ENCODE measurements around the gene UBXN10. TPM values are rescaled to one million over a fixed set of nuclear protein-coding genes. Genes with fewer than 3 reads are reported as not detected.

Gene UBXN10
- total RNA-seq, 2 experiments from 2014 or later: 0.22 to 0.44 TPM

DNA sequence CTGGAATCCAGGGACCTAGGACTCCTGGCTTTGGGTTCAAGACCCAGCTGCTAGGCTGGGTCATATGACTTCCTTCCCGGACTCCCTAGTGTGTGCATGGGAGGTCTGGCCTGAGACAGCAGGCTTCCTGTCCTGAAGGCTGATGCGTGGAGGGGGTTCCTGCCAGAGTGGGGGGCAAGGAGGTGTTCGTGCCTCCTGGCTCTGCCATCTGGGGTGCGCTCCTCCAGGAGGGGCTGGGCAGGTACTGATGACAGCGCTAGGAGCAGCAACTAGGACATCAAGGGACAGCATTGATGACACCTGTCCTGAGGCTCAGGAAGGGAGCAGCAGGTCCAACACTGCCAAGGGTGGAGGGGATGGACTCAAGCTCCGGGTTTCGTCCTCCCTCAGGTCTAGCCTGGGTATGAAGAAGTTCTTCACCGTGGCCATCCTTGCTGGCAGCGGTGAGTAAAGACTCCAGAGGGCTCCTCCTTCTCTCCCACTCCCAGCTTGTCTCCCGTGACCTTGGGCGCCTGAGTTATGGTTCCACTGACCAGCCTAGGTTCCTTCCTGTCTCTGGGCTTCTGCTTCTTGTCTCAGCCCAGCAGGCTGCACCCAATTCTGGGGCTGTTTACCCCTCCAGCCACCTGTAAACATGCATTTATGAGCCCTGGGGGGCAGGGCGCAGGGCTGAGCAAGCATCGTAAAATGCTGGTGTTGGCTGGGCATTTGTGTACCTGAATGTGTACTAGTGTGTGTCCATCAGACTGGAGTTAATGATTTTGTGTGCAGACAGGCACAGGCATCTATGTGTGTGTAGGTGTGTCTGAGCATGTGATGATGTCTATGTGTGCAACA lies 45.9 kb upstream of the UBXN10 start:
- TF ChIP-seq, protein P1, sequence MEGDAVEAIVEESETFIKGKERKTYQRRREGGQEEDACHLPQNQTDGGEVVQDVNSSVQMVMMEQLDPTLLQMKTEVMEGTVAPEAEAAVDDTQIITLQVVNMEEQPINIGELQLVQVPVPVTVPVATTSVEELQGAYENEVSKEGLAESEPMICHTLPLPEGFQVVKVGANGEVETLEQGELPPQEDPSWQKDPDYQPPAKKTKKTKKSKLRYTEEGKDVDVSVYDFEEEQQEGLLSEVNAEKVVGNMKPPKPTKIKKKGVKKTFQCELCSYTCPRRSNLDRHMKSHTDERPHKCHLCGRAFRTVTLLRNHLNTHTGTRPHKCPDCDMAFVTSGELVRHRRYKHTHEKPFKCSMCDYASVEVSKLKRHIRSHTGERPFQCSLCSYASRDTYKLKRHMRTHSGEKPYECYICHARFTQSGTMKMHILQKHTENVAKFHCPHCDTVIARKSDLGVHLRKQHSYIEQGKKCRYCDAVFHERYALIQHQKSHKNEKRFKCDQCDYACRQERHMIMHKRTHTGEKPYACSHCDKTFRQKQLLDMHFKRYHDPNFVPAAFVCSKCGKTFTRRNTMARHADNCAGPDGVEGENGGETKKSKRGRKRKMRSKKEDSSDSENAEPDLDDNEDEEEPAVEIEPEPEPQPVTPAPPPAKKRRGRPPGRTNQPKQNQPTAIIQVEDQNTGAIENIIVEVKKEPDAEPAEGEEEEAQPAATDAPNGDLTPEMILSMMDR (IDR thresholded peaks at IDR 0.05): no peak
- H3K27ac Mint-ChIP-seq: no peak overlapping the region
- no peak overlapping the region for H3K4me3 ChIP-seq (ENCODE audit: low read length)
- peaks cover 16% of the 10 kb centered on the region for H3K27me3 Mint-ChIP-seq
- POLR2A ChIA-PET: no interaction called here
- CTCF ChIA-PET: no interaction called here
- no peaks in the 10 kb centered on the region for H3K4me1 Mint-ChIP-seq (ENCODE audit: low read depth)
- no peaks in the 10 kb centered on the region for H3K9me3 Mint-ChIP-seq
- no peaks in the 10 kb centered on the region for H3K36me3 ChIP-seq (ENCODE audit: insufficient read depth, low read length)
- intact Hi-C loops (cut with DNase I, micrococcal nuclease): no loop called here
- ATAC-seq (ENCODE audit: poor library complexity): no peak
- no peaks in the 10 kb centered on the region for H3K9me3 ChIP-seq (ENCODE audit: control insufficient read depth in 1 of 2, insufficient read depth in 1 of 2, low read length in 2 of 2)
- no peak overlapping the region for H3K4me3 Mint-ChIP-seq
- no peaks in the 10 kb centered on the region for H3K4me1 ChIP-seq (ENCODE audit: insufficient read depth, low read length)
- no peak overlapping the region for H3K27ac ChIP-seq (ENCODE audit: low read depth in 1 of 2, low read length in 2 of 2)
- DNase-seq: no peak
- H3K36me3 Mint-ChIP-seq (ENCODE audit: low read depth): no peaks in the 10 kb centered on the region
- peaks cover 0 to 6% of the 10 kb centered on the region in 2 experiments for H3K27me3 ChIP-seq (ENCODE audit: control insufficient read depth in 1 of 2, insufficient read depth in 2 of 2, low read length in 2 of 2)

DNA sequence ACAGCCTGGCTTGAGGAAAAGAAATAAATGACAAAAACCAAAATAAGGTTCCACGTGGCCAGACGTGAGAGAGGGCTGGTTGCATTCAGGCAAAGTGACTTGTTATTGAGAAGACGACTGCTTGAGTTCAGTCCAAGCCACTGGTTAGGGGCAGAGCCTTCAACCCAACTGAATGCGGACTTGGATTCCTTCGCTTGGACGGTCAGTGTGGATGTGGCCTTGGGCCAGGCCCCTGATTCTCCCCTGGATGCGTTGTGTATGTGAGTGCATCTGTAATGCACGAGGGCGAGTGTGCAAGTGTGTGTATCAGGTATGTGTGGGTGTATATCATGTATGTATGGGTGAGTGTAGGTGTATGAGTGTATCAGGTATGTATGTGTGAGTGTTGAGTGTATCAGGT lies 44.9 kb upstream of the UBXN10 start:
- POLR2A ChIA-PET: no interaction called here
- no peak overlapping the region for H3K27ac Mint-ChIP-seq

DNA sequence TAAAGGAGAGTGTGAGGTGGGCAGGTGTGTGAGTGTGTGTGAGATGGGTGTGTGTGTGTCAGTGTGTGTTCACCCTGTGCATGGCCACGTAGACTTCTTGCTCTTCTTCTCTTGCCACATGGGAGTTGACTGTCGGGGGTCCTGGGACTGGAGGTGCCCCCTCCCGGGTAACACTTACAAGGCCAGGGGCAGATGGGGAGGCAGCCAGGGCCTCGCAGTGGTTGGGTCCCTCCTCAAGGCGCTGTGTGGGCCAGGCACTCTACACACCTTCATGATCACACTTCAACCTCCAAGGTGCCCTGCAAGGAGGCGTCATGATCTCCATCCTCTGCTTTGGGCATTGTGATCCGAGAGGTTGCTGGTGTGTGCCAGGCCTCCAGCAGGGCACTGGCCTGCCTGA lies 44.4 kb upstream of the UBXN10 start:
- Histone ChIP-seq H3K9me3 (ENCODE audit: control insufficient read depth in 1 of 2, insufficient read depth in 1 of 2, low read length in 2 of 2) (no peaks in the 10 kb centered on the region), H3K27ac (ENCODE audit: low read depth in 1 of 2, low read length in 2 of 2) (no peak overlapping the region), H3K4me3 (ENCODE audit: low read length) (no peak overlapping the region), H3K27me3 (ENCODE audit: control insufficient read depth in 1 of 2, insufficient read depth in 2 of 2, low read length in 2 of 2) (peaks cover 0 to 6% of the 10 kb centered on the region in 2 experiments), H3K36me3 (ENCODE audit: insufficient read depth, low read length) (no peaks in the 10 kb centered on the region), H3K4me1 (ENCODE audit: insufficient read depth, low read length) (no peaks in the 10 kb centered on the region)
- ATAC-seq (ENCODE audit: poor library complexity) (no peak), DNase-seq (no peak)
- Mint-ChIP-seq H3K27ac (no peak overlapping the region), H3K9me3 (no peaks in the 10 kb centered on the region), H3K36me3 (ENCODE audit: low read depth) (no peaks in the 10 kb centered on the region), H3K4me1 (ENCODE audit: low read depth) (no peaks in the 10 kb centered on the region), H3K4me3 (no peak overlapping the region), H3K27me3 (peaks cover 9% of the 10 kb centered on the region)
- intact Hi-C loops (cut with DNase I, micrococcal nuclease): no loop called here
- TF ChIP-seq, protein P1 (IDR thresholded peaks at IDR 0.05): no peak
- CTCF ChIA-PET: no interaction called here
- POLR2A ChIA-PET: no interaction called here

More for the DNA sequence above, 44.9 kb upstream of the UBXN10 start:
- Mint-ChIP-seq H3K36me3 (ENCODE audit: low read depth) (no peaks in the 10 kb centered on the region), H3K9me3 (no peaks in the 10 kb centered on the region), H3K4me3 (no peak overlapping the region), H3K4me1 (ENCODE audit: low read depth) (no peaks in the 10 kb centered on the region), H3K27me3 (peaks cover 12% of the 10 kb centered on the region)
- TF ChIP-seq, protein P1 (IDR thresholded peaks at IDR 0.05): no peak
- Histone ChIP-seq H3K36me3 (ENCODE audit: insufficient read depth, low read length) (no peaks in the 10 kb centered on the region), H3K4me3 (ENCODE audit: low read length) (no peak overlapping the region), H3K27ac (ENCODE audit: low read depth in 1 of 2, low read length in 2 of 2) (no peak overlapping the region), H3K4me1 (ENCODE audit: insufficient read depth, low read length) (no peaks in the 10 kb centered on the region), H3K9me3 (ENCODE audit: control insufficient read depth in 1 of 2, insufficient read depth in 1 of 2, low read length in 2 of 2) (no peaks in the 10 kb centered on the region), H3K27me3 (ENCODE audit: control insufficient read depth in 1 of 2, insufficient read depth in 2 of 2, low read length in 2 of 2) (peaks cover 0 to 6% of the 10 kb centered on the region in 2 experiments)
- DNase-seq: no peak
- intact Hi-C loops (cut with DNase I, micrococcal nuclease): no loop called here
- ATAC-seq (ENCODE audit: poor library complexity): no peak
- CTCF ChIA-PET: no interaction called here

Measured in CD4-positive, alpha-beta T cell (primary cell).